Adipocyte (in vitro differentiated cells): ENCODE data around the gene SNN.

Experiments
- DNase-seq: peaks from one replicate; pipeline ENCODE4 v3.0.0-alpha.2; 2015; ENCODE audit warnings: low read depth
- H3K27me3 ChIP-seq: replicated peaks from 2 replicates; pipeline ENCODE4 v1.7.0; 2013; ENCODE audit warnings: mild to moderate bottlenecking, low read length, moderate library complexity; ENCODE audit not compliant: control insufficient read depth, insufficient read depth
- H3K36me3 ChIP-seq: 2 replicates; pipeline ENCODE4 v1.7.0; 2013; ENCODE audit warnings: low read length, mild to moderate bottlenecking, moderate library complexity; ENCODE audit not compliant: control insufficient read depth, insufficient read depth, severe bottlenecking
- H3K4me1 ChIP-seq: 2 replicates; pipeline ENCODE4 v1.7.0; 2013; ENCODE audit warnings: mild to moderate bottlenecking, low read length, moderate library complexity; ENCODE audit not compliant: control insufficient read depth, insufficient read depth
- H3K4me3 ChIP-seq: 2 replicates; pipeline ENCODE4 v1.7.0; 2013; ENCODE audit warnings: mild to moderate bottlenecking, low read length, moderate library complexity
- H3K9ac ChIP-seq: 2 replicates; pipeline ENCODE4 v1.7.0; 2013; ENCODE audit warnings: mild to moderate bottlenecking, low read length, moderate library complexity
- H3K9me3 ChIP-seq: 2 replicates; pipeline ENCODE4 v1.7.0; 2013; ENCODE audit warnings: mild to moderate bottlenecking, low read length, moderate library complexity; ENCODE audit not compliant: control insufficient read depth

Gene SNN

DNA sequence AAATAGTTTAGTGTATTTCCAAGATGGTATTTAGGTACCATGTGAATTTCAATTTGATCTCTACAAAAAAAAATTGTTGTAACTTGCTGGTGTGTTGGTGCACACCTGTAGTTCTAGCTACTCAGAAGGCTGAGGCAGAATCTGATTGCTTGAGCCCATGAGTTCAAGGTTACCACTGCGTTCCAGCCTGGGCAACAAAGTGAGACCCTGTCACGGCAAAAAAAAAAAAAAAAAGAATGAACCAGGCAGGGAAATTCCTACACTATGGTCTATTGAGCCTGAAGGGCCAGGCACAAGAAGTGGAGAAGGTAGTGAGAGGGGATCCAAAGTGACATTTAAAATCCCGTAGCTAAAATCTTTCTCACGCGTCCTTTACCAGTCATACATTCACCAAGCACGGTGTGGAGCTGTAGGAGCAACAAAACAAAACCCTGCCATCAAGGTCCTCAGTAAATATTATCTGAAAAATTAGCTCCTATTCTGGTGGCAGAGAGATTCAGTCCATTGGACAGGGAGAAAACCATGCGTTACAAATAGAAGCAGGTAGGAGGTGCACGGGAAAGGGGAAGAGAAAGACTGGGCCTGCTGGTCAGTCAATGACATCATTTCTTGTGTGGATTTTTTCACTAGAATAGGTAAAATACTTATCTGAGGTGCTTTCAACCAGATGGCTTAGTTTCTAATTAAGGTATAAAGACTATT is 47.1 kb downstream of the SNN start:
- no peaks in the 10 kb centered on the region for H3K9me3 ChIP-seq
- peaks cover 56% of the 10 kb centered on the region for H3K36me3 ChIP-seq
- DNase-seq: no peak
- H3K4me3 ChIP-seq: no peak overlapping the region
- H3K27me3 ChIP-seq: no peaks in the 10 kb centered on the region
- peaks cover 12% of the 10 kb centered on the region for H3K4me1 ChIP-seq
- no peak overlapping the region for H3K9ac ChIP-seq

DNA sequence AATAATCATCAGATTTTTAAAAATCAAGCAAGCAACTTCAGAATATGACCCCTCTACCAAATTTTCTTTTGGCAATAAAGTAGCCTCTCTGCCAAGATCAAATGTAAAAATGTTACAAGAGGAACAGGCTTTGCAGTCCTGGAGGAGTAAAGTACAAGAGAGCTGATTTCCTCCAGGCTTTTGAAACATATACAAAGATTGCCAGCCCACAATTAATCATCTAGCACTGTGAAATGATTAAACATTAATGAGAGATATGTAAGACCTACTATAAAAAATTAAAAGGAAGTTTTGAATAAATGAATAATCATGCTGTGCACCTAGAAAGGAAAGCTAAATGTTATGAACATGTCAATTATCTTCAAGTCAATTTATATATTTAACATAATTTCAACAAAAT is 48.1 kb downstream of the SNN start:
- peaks cover 11% of the 10 kb centered on the region for H3K4me1 ChIP-seq
- no peaks in the 10 kb centered on the region for H3K9me3 ChIP-seq
- H3K4me3 ChIP-seq: no peak overlapping the region
- no peak for DNase-seq
- H3K9ac ChIP-seq: peak overlapping the region; percentile 17
- peaks cover 57% of the 10 kb centered on the region for H3K36me3 ChIP-seq
- H3K27me3 ChIP-seq: no peaks in the 10 kb centered on the region

DNA sequence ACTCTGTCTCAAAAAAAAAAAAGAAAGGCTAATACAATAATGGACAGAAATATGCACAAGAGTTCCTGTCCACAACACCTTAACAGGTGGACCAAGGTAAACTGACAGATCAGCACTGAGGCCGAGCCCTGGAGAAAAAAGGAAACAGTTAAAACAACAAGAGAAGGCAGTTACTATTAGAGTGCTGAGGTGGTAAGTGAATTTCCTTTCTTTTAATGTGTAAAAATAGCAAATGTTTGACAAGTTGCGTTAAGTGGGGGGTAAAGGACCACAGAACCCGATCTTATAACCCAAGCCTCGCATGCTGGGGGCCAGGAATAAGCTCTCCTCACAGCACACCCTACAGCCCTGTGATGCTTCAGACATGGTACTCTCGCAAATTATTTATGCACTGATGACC is 49.6 kb downstream of the SNN start:
- no peaks in the 10 kb centered on the region for H3K9me3 ChIP-seq
- H3K4me3 ChIP-seq: no peak overlapping the region
- H3K27me3 ChIP-seq: no peaks in the 10 kb centered on the region
- peaks cover 65% of the 10 kb centered on the region for H3K36me3 ChIP-seq
- H3K4me1 ChIP-seq: peaks cover 11% of the 10 kb centered on the region
- H3K9ac ChIP-seq: no peak overlapping the region
- DNase-seq: no peak

DNA sequence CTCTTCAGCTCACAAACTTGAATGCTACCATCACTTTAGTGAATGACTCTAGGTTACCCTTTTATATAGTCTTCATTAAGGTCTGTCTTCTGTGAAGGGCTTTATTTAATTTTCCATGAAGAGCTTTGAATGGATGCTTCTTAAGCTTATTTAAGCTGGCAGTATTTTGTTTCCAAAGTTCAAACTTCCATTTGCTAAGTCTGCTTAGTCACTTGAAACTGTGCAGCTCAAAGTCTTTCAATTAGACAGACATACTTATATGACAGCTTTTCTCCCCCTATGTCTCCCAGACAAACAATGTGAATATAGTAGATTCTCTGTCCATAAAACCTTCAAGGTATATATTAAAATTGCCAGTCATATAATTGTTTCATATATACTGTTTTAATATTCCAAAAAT is 50.9 kb downstream of the SNN start:
- Histone ChIP-seq H3K36me3 (peaks cover 69% of the 10 kb centered on the region), H3K9ac (no peak overlapping the region), H3K4me1 (peaks cover 11% of the 10 kb centered on the region), H3K9me3 (no peaks in the 10 kb centered on the region), H3K27me3 (no peaks in the 10 kb centered on the region), H3K4me3 (no peak overlapping the region)
- DNase-seq: no peak

DNA sequence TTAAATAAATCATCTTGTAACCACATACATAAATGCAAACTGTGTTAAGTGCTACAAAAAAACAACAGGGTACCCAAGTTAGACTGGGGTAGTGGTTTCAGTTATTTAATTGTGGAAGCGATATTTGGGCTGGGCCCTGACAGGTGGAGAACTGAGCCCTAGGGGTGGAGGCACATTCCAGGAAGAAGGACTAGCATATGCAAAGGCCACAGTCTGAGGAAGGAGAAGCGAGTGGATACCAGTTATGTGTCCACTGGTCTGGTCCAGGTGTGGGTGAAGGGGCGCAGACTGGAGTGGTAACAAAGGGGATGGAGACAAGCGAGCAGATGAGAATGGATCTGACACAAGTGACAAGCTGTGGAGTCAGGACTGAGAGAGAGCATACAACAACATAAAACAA is 51.5 kb downstream of the SNN start:
- Histone ChIP-seq H3K4me3 (no peak overlapping the region), H3K4me1 (peaks cover 11% of the 10 kb centered on the region), H3K27me3 (no peaks in the 10 kb centered on the region), H3K9me3 (no peaks in the 10 kb centered on the region), H3K36me3 (peaks cover 75% of the 10 kb centered on the region), H3K9ac (no peak overlapping the region)
- no peak for DNase-seq

DNA sequence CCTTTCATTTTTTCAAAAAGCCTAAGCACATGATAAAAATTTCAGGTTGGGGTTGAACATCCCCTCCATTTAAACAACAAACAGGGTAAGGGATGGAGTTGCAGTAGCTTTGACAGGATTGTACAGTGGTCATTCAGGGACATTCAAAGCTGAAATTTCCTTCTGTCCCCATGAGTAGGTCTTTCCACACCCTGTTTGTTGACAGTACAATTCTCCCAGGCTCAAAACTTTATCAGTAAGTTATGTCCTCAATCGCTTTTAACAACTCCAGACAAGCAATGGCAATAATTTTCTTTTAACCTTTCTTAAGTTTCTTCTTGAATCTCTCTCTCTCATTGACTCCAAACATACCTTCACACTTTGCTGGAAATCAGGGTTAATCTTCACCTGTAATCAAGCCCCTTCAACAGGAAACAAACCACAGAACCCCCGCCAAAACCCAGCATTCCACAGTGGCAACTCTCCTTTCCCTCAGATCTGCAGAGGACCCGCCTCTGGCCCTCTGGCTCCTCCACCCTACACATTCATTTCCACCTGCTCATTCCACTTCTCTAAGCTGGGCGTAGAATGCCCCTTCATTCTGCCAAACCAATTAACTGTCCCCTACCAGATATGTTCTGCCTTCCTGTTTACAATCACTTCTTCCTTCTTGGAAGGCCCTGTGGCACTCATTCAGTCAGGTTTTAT is 53.7 kb downstream of the SNN start:
- Histone ChIP-seq H3K4me3 (no peak overlapping the region), H3K9me3 (no peaks in the 10 kb centered on the region), H3K36me3 (peaks cover 80% of the 10 kb centered on the region), H3K4me1 (no peaks in the 10 kb centered on the region), H3K9ac (no peak overlapping the region), H3K27me3 (no peaks in the 10 kb centered on the region)
- no peak for DNase-seq

DNA sequence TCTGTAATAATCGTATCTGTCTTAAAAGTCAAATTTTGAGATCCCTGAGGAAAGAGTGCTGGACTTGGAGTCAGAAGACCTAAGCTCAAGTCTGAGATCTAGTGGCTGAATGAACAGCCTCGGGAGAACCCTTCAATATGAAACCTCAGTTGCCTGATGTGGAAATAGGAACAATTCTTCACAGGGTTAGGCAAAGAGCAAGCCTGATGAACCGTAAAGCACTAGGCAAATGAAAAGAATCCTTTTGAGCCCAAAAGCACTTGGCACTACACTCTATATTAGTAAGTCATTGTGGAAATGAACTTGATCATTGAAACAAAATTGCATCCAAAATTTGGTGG is 54.2 kb downstream of the SNN start:
- no peaks in the 10 kb centered on the region for H3K4me1 ChIP-seq
- no peak overlapping the region for H3K9ac ChIP-seq
- H3K9me3 ChIP-seq: no peaks in the 10 kb centered on the region
- H3K4me3 ChIP-seq: no peak overlapping the region
- no peaks in the 10 kb centered on the region for H3K27me3 ChIP-seq
- peaks cover 80% of the 10 kb centered on the region for H3K36me3 ChIP-seq
- no peak for DNase-seq

DNA sequence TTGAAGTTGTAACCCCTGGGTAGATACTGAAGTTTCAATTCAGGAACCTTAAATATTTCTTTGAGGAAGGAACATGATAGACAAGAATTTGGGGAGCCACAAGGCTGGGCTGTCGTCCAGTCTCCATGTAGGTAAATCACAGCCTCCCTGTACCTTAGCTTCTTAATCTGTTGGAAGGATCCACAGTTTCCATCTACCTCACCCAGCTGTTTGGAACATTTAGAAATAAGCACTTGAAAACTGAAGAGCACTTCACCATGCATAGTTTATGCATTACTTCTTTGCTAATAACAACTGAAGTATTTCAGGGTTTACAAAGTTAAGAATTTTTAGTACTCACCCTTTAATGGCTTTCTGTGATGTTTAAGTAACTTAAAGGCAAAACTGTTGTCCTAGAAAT is 57.2 kb downstream of the SNN start:
- Histone ChIP-seq H3K9ac (no peak overlapping the region), H3K27me3 (no peaks in the 10 kb centered on the region), H3K9me3 (no peaks in the 10 kb centered on the region), H3K4me3 (no peak overlapping the region), H3K36me3 (peaks cover 74% of the 10 kb centered on the region), H3K4me1 (peaks cover 16% of the 10 kb centered on the region)
- DNase-seq: peak; percentile 9

DNA sequence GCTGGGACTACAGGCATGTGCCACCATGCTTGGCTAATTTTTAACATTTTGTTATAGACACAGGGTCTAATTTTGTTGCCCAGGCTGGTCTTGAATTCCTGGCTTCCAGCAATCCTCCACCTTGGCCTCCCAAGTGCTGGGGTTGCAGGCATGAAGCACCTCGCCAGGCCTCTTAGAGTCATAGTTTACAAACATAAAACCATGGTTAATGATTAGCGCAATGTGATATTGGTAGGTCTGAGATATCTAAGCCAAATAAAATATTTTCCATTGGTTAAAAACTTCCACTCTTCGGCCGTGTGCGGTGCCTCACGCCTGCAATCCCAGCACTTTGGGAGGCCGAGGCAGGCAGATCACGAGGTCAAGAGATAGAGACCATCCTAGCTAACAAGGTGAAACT is 57.8 kb downstream of the SNN start:
- no peak overlapping the region for H3K4me3 ChIP-seq
- peaks cover 75% of the 10 kb centered on the region for H3K36me3 ChIP-seq
- H3K9ac ChIP-seq: no peak overlapping the region
- no peaks in the 10 kb centered on the region for H3K27me3 ChIP-seq
- no peak for DNase-seq
- H3K9me3 ChIP-seq: no peaks in the 10 kb centered on the region
- peaks cover 16% of the 10 kb centered on the region for H3K4me1 ChIP-seq

DNA sequence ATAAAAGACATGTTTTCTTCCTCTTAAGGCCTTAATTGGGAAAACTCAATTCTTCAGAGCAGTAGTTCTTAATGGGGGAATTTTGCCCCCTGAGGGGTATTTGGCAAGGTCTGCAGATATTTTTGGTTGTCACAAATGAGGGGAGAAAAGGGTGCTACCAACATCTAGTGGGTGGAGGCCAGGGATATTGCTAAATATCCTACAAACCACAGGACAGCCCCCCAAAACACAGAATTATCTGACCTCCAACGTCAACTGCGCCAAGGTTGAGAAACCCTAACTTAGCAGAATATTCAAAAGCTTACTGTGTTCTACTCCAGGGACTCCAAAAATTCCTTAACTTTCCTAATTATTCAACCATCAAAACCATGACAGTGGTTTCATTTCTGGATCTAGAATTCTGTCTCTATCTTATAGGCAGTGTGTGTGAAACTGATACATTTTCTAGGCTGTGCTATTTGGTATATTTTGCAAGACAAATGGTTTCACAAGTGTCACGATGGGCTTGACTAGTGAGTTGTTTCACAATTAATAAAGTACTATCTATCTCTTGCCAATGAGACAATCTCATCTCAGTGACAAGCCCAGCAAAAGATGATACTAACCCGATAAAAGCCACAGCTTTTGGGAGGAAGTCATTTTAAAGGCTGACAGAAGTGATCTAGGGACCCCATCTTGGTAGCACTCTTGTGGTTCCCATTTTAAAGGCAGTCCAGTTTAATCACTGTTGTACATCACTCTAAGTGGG is 59.7 kb downstream of the SNN start:
- H3K4me1 ChIP-seq: peaks cover 16% of the 10 kb centered on the region
- H3K4me3 ChIP-seq: no peak overlapping the region
- H3K27me3 ChIP-seq: no peaks in the 10 kb centered on the region
- peaks cover 77% of the 10 kb centered on the region for H3K36me3 ChIP-seq
- peak overlapping the region; percentile 24 for H3K9ac ChIP-seq
- H3K9me3 ChIP-seq: no peaks in the 10 kb centered on the region
- no peak for DNase-seq
